Measurements from ENCODE around the gene PLXNA2.

PLXNA2 gene

GRCh38 chr1:208184966-208185654 lies 59.1 kb downstream of the PLXNA2 start:
- TF ChIP-seq CTCF (IDR thresholded peaks at IDR 0.05) = no peak

DNA sequence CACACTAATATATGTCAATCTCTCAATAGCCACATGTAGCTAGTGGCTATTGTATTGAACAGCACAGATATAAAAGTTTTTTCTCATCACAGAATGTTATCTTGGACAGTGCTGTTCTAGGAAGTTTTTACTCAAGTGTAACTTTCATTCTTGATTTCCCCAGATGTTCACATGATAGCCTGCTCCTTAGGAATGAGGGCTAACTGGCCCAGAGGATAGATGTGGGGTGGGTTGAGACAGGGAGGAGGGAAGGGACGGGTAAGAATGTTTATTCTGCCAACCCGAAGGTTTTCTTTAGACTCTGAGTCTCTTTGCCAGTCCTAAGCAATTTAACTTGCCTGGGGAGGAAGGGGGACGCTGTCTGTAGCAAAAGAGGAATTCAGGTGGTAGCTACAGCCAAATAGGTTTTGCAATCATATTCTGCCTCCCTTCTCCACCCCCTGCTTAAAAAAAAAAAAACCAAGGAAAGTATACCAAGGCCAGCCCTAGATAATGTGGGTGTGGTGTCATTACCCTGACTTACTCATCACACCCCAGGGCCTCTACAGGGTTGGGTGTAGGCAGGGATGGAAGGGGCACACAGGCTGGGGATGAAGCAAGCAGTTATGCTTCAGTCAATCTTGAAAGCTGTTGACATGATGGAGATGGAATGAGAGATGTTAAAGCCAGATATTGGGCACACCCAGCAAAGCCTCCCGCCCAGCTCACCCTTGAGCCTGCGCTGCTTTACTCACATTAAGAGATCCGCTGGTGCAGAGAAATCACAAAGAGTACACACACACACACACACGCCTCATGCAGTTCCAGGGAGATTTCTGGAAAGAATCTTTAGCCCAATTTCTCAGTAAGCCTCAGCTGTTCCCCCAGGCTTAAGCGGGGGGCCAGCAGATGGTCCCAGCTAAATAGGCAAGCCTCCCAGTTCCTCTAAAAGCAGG lies 59.9 kb downstream of the PLXNA2 start:
- no peak for TF ChIP-seq CTCF (IDR thresholded peaks at IDR 0.05)

DNA sequence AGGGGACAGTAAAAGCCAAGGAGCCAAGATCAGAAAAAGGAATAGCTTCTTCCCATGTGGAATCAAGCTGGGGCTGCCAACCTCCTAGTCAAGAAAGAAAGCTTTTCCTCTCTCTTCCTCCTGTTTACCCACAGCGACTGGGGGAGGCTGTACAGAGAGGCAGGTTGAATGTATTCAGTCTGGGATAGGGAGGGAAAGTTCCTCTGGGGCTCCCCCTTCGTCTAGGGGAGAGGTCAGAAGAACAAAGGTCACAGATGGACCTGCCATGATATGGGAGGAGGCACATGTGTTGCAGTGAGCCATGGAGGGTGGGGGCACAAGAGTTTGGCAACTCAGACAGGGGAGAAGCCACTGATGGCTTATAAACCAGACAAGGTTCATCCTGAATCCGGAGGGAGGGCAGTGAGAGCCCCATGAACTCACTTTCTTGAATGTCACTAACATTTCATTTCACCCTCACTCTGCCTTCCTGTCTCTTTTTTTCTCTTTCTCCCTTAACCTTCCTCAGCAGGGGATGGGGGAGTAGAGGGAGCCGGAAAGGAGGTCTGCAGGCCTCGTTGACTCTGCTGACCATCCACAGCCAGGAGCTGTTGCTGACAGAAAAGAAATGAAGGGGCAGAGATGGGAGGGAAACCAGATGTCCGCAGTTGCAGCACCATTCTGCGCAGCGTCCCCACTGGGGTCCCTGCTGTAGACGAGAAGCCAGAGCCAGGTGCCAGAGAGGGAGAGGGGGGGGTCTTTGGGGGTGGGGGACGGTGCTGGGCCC lies 61.1 kb downstream of the PLXNA2 start:
- no peak for TF ChIP-seq CTCF (IDR thresholded peaks at IDR 0.05)

- no peak for TF ChIP-seq CTCF (IDR thresholded peaks at IDR 0.05)
Measured at GRCh38 chr1:208181364-208181763, 62.8 kb downstream of the PLXNA2 start.

- no peak for TF ChIP-seq CTCF (IDR thresholded peaks at IDR 0.05)
Measured at GRCh38 chr1:208180421-208180820, 63.8 kb downstream of the PLXNA2 start.

DNA sequence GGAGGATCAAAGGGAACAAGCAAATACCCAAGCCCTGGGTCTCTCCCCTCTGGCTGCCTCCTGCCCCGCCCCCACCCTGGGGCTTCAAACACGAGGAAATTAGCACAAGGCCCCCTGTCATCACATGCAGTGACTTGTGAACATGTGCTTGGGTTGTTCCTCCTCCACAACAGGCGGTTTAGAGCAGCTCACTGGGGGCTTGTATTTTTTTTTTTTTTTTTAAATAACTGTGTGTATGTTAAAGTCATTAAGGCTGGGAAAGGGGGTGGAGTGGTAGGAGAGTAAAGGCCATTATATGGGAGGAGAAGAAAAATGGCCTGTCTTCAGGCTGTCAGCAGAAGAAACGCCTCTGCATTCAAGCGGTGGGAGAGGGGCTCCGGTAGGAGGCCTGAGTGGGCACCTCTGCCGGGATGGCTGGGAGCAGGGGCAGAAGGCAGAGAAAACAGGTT lies 64.2 kb downstream of the PLXNA2 start:
- TF ChIP-seq CTCF (IDR thresholded peaks at IDR 0.05) = no peak

DNA sequence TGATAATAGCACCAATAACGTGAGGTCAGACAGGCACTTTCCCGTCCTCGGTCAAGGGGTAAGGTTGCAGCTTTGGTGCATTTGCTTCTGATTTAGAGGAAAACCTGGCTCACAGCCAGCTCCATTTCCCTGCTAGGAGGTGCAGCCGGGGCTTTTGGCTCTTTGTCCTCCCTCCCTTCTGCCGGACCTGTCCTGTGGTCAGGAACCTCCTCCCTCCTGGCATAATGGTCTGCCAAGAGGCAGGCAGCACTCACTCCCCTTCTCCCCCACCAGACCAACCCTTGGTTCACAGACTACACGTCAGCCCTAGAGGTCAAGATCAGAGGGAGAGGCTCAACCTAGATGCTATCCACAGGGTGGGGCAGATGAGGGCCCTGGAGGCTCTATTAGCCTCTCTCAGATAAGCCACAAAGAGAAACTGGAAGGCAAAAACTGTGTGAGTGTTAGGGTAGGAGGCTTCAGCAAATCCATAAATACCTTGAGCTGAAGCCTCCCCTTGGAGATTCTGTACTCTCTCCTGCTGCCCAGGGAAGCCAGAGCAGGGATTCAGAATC lies 64.8 kb downstream of the PLXNA2 start:
- TF ChIP-seq CTCF (IDR thresholded peaks at IDR 0.05) = no peak

All from LNCAP (cell line).